Sciatic nerve (tissue), 2 donors: ENCODE data around the gene GPR34. TPM values are rescaled to one million over a fixed set of nuclear protein-coding genes. Genes with fewer than 3 reads are reported as not detected.

Source experiments
- ATAC-seq: fragments of 200-7000 bp; cut with Tn5 transposase; one replicate; pipeline ENCODE4 v1.9.1; 2020; ENCODE audit warnings: mild to moderate bottlenecking, moderate library complexity
- DNase-seq: peaks from one replicate; pipeline ENCODE4 v3.0.0-alpha.2; 2020; ENCODE audit warnings: low spot score
- intact Hi-C: fragments of 100-400 bp; cut with DNase I; formaldehyde crosslinking; loops from one replicate; pipeline ENCODE4 v1.14.2; 2022
- total RNA-seq: library from RNA; stranded (reverse); fragmentation: NEBNext Ultra II Directional; extraction: Animal tissue kit (Norgen Biotek cat#: 25700); gene quantifications from one replicate; pipeline ENCODE4 v1.2.1, GENCODE V29; 2021
- donor health status: DM: no; HTN: no; CAD: no.
- donor health status: DM: no; HTN: no; CAD: no.

GPR34 gene
- total RNA-seq, 1 donor from 2014 or later = 10.3 TPM

DNA sequence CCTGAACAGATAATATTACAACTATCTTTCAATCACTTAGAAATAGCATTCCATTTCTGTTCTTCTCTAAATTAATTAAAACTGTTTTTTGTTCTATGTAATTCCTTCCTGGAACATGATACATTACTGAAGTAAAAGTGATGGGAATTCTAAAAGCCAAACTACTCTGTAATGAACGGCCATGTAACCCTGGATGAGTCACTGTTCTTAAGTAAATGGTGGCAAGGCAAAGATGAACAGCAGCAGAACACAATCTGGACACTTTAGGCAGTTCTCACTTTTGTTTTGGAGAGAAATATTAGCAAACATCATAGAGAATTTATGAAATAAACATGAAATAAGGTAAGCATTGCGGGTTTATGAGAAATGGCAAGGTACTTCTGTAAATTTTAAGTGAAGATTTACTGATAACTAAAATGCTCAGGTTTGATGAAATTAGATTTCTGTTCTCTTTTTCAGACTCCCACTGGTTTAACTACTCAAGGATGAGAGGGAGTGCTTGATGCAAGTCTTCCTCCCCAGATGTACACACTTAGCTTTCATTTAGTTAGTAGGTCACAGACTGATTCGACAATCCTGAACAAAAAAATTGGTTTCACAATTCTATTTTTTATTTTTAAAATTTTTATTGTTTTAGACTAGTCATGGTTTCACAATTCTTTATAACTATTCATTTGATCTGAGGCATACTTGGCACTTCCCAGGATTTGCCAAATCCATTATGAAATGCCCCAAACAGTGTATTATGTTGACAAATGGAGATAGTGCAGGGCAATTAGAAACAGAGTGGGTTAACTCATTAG is 34.2 kb downstream of the GPR34 start:
- ATAC-seq = peak; percentile 61
- intact Hi-C loops = no loop called here

DNA sequence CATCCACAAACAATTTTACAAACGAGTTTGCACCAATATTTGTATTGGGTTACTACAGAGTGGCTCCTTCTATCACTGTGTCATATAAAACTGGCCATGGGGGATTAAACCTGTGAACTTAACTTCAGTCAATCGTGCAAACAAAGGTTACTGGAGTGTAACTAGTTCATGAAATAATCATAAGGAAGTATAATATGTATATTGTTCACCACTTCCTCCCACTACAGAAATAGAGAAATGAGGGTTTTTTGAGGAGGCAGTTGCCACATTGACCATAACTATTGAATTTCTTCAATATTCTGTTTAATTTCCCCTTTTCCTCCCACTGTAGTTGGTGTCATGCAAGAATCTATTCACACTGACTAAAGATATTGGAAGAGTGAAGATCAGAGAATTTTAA is 35.1 kb downstream of the GPR34 start, which contains the start of gene GPR82:
TSS of gene GPR82 (plus strand) at position 356 of the 400 bp plus-strand sequence. CDS start 2,846 bp downstream, outside the sequence.
- ATAC-seq = no peak
- intact Hi-C loops = no loop called here
- no peak for DNase-seq

More for the DNA sequence above, 34.2 kb downstream of the GPR34 start:
- no peak for DNase-seq

DNA sequence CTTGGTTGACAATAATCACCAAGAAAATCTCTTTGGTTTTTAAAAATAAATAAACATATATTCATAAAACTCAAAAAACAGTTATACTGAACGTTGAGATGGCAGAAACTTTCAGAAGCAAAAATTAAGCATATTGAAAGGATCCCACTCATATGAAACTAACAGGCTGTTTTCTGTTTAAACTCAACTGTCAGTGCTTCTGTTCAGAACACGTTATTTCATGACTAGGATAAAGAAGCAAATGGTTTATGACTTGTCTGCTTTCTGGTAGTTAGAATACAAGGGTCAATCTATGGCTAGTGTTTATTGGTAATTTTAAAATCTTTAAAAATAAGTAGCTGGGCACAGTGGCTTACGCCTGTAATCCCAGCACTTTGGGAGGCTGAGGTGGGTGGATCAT is 39.4 kb downstream of the GPR34 start:
- DNase-seq (no peak), ATAC-seq (no peak)
- intact Hi-C loops = no loop called here

DNA sequence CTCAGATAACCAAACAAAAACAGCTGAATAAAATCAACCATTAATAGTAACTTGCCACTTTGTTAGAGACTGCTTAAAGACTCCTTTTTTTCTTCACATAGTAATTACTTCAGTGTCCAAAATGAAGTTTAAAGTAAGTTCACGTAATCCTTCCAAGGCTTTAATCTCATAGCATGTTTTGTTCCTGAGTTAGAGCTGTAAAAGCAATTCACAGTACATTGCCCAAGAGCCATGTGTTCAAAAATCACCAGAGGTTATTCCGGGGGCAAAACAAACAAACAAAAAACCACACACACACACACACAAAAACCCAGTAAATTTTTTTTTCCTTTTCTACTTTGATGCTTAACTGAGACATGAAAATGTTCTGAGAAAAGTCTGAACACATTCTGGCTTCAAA is 41.3 kb downstream of the GPR34 start:
- intact Hi-C loops = no loop called here
- DNase-seq (no peak), ATAC-seq (no peak)

DNA sequence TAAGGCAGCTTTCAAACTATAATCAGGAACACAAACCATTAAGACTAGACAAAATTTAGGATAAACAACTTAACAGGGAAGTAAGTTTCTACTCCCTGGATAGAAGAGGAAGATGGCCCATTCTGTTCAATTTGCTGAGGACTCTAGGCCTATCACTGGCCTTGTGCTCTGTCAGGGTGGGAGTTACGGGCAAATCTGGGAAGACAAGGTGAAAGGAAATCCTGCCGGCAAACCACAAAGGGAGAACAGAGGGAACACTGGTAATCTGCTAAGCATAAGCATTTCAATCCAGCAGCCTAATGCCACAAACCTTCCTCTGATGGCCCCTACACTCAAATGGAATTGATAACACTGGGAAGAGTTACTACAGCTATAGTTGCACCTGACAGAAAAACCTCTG is 43.5 kb downstream of the GPR34 start:
- ATAC-seq = no peak
- intact Hi-C loops = no loop called here
- DNase-seq = no peak

DNA sequence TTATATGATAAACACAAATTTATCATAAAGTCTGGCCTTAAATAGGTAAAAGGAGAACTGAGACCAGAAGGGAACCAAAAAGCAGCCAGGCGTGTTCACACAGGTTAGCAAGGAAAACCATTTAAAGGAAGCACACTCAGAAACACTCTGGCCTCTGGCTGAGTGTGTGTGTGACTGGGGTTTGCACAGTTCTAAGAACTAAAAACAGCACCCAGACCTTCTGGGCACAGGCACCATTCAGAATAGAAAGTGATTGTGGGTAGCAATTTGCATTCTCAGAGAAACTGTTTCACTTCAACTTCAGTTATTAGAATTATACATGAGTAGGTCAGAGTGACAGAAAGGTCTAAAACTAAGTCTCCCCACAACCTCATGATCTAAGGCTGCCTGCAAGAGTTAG is 45.2 kb downstream of the GPR34 start:
- DNase-seq = no peak
- no peak for ATAC-seq
- intact Hi-C loops = no loop called here

DNA sequence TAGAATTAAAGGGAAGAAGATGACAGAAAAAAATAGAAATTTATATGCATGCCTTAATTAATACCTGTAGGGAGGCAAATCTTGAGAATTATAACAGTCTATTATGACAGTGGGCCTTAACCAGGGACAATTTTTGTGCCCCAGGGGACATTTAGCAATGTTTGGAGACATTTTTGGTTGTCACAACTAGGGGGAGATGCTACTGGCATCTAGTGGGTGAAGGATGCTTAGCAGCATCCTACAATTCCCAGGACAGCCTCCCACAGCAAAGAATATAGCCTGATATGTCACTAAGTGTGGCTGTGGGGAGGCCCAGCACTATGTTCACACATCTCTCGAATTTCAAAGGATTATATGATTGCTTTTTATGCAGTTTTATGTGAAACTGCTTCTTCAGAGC is 45.8 kb downstream of the GPR34 start:
- no peak for ATAC-seq
- intact Hi-C loops = no loop called here
- no peak for DNase-seq

DNA sequence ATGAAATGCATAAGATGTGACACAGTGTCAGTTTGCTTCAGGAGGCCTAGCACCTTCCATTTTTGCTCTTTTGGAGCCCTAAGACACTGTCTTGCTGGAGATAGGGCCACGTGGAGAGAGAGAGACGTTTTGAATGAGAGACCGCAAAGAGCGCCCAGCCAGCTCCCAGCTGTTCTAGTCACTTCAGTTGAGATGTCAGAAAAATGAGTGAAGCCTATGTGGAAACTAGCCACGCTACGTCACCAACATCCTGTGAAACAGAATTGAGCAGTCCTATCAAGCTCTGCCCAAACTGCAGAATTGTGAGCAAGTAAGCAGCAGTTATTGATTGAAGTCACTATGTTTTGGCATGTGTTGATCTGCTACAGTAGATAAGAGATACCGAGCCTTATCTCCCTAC is 48.3 kb downstream of the GPR34 start:
- no peak for DNase-seq
- no peak for ATAC-seq
- intact Hi-C loops = no loop called here

DNA sequence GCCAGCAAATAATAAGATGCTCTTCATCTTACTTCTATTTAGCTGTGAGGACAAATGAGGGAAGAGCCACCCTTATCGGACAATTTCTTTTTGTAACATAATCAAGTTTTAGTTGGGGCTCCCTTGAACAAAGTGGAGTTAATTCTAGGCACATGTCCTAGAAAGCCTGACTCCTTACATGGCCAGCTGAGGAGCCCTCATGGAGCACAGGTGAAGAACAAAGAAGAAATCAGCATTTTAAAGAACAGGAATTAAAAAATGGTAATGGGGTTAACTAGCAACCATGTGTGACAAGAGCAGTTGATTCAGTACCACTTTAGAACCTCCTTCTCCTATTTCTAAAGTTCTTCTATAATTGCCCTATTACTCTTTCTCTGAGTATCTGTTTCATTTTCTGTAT is 51.1 kb downstream of the GPR34 start:
- intact Hi-C loops = no loop called here
- DNase-seq = no peak
- no peak for ATAC-seq

Other genes with a start within 250 kb of the GPR34 start
- gene NYX, start 241.6 kb upstream of the GPR34 start, total RNA-seq = not detected
- 0.09 TPM for gene GPR82, start 35.2 kb downstream of the GPR34 start, total RNA-seq
- gene CASK, start 234.6 kb downstream of the GPR34 start, total RNA-seq = 43.3 TPM